C4-2B (cell line): ENCODE data around the gene HSD11B1.

ENCODE experiments used
- H3K27ac ChIP-seq: fragments of 450-650 bp; 2 replicates; pipeline ENCODE4 v1.5.1; 2017
- ZFX ChIP-seq: fragments of 450-650 bp; IDR thresholded peaks from 2 replicates; pipeline ENCODE4 v1.6.1; 2017
- TF ChIP-seq, protein P1 (sequence below): fragments of 450-650 bp; conservative IDR thresholded peaks from 2 replicates; pipeline ENCODE4 v1.5.1; 2017; ENCODE audit warnings: mild to moderate bottlenecking

Gene HSD11B1

DNA sequence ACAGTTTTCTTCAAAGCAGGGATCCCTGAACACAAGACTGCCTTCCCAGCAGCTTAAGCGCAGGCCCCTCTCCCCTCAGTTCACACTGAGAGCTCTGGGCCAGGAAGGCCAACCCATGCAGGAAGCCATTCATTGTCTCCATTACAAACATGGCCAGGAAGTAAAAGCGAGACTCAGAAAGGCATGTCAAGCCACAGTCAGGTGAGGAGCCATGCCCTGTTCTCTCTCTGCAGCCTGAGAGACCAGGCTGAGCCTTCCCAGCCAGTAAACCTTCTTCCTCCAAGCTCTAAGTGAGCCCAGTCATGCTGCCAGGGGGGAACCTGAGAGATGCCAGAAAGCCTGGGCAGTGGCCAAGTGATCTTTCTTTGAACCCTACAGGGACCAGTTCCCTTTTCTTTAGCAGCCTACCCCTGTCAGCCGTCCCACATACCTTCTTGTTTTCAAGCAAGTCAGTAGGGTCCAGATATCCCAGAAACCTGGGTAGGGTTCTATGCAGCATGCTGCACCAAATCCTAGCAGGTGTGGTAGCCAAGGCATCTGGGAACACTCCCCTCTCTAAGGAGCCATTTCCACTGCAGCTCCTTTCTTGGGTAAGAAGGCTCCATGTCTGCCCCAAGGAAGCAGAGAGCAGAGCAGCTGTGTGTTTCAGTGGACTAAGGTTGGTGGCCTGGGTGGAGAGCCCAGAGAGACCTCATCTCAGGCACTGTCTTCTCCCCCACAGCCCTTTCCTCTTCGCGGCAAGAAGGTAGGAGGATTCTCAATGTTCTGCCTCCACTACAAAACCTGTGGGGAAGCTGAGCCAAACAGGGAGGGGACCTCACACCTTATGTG is 52.2 kb downstream of the HSD11B1 start:
- TF ChIP-seq, protein P1, sequence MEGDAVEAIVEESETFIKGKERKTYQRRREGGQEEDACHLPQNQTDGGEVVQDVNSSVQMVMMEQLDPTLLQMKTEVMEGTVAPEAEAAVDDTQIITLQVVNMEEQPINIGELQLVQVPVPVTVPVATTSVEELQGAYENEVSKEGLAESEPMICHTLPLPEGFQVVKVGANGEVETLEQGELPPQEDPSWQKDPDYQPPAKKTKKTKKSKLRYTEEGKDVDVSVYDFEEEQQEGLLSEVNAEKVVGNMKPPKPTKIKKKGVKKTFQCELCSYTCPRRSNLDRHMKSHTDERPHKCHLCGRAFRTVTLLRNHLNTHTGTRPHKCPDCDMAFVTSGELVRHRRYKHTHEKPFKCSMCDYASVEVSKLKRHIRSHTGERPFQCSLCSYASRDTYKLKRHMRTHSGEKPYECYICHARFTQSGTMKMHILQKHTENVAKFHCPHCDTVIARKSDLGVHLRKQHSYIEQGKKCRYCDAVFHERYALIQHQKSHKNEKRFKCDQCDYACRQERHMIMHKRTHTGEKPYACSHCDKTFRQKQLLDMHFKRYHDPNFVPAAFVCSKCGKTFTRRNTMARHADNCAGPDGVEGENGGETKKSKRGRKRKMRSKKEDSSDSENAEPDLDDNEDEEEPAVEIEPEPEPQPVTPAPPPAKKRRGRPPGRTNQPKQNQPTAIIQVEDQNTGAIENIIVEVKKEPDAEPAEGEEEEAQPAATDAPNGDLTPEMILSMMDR = no peak
- no peak for TF ChIP-seq ZFX
- no peak overlapping the region for H3K27ac ChIP-seq

- TF ChIP-seq, protein P1 = no peak
- no peak for TF ChIP-seq ZFX
- H3K27ac ChIP-seq = no peak overlapping the region
These were observed 53.8 kb downstream of the HSD11B1 start for GRCh38 chr1:209758400-209758799.

DNA sequence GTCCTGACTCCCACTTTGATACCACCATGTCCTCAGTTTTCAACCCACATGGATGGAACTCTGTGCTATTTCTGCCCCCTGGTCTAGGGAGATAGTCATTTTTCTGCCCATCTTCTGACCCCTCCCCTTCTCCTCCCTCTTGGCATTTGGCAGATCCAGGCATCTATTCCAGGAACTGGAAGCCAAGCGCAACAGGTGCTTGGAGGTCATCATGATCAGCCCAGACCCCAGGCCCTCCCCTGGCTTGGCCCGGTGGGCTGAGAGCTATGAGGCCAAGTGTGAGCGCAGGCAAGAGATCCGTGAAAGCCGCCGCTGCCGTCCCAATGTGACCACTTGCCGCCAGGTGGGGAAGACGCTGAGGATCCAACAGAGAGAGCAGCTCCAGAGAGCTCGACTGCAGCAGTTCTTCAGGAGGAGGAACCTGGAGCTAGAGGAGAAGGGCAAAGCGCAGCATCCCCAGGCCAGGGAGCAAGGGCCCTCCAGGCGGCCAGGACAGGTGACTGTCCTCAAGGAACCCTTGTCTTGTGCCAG is 55.2 kb downstream of the HSD11B1 start:
- TF ChIP-seq, protein P1 = no peak
- no peak for TF ChIP-seq ZFX
- H3K27ac ChIP-seq = no peak overlapping the region

DNA sequence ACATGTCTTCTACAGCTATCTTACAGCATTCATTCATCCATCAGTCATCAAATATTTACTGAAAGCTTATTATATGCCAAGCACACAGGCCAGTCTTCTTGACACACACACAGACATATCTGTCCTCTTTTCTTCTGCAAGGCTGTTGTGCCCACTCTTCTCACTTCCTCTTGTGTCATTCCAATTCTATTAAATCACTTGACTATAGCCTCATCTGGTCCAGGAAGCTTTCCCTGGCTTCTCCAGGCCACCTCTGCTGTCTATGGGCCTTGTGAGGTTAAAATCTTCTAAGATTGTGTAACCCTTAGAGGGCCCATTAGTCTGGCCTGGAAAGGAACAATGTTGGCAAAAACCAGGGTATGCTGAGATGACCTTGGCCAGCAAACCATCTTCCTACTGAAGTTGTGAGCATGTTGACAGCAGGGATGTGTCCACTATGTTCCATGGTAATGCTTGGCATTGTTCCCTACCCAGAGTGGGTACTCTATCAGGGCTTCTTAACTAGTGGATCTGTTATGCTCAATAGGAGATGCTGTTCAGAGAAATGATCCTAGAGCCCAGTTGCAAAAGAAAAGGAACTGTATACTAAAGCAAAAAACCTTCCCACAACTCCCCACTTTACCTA is 56.5 kb downstream of the HSD11B1 start:
- H3K27ac ChIP-seq = no peak overlapping the region
- TF ChIP-seq ZFX = no peak
- TF ChIP-seq, protein P1 = no peak

- no peak for TF ChIP-seq ZFX
- TF ChIP-seq, protein P1 = no peak
- H3K27ac ChIP-seq = no peak overlapping the region
These were observed 61.4 kb downstream of the HSD11B1 start for GRCh38 chr1:209766051-209766450.

- no peak overlapping the region for H3K27ac ChIP-seq
- no peak for TF ChIP-seq ZFX
- TF ChIP-seq, protein P1 = no peak
These were observed 62.5 kb downstream of the HSD11B1 start for GRCh38 chr1:209767096-209767495.

- TF ChIP-seq, protein P1 = no peak
- no peak for TF ChIP-seq ZFX
- no peak overlapping the region for H3K27ac ChIP-seq
These were observed 63.1 kb downstream of the HSD11B1 start for GRCh38 chr1:209767706-209768105.
